Sigmoid colon (tissue), 4 donors: Measurements from ENCODE around the gene PARP9.

ENCODE experiments used
- CTCF ChIP-seq, 4 experiments: fragments of 450-650 bp in 3 of 4; fragments of 200-600 bp in 1 of 4; IDR thresholded peaks; one replicate each; pipeline ENCODE4 v1.5.1; 2016 to 2019; ENCODE audit warnings: antibody characterized with exemption in 4 of 4, mild to moderate bottlenecking in 3 of 4, moderate library complexity in 2 of 4
- EP300 ChIP-seq, 4 donors: sonication (generic); formaldehyde crosslinking; IDR thresholded peaks; one replicate each; pipeline ENCODE4 v1.6.1; 2017; ENCODE audit warnings: antibody characterized with exemption in 4 of 4
- POLR2A ChIP-seq, 2 donors: fragments of 450-650 bp; IDR thresholded peaks; one replicate each; pipeline ENCODE4 v1.6.1; 2016; ENCODE audit warnings: antibody characterized with exemption in 2 of 2, mild to moderate bottlenecking in 2 of 2, moderate library complexity in 2 of 2

- TF ChIP-seq CTCF (IDR thresholded peaks at IDR 0.05) (no peak), POLR2A (IDR thresholded peaks at IDR 0.05) (no peak), EP300 (IDR thresholded peaks at IDR 0.05) (no peak)
These were observed 33.9 kb downstream of the PARP9 start for GRCh38 chr3:122530164-122530563.
